HG03066 (cell line): ENCODE measurements around the gene NCS1.

Experiments
- ATAC-seq: cut with Tn5 transposase; IDR thresholded peaks from one replicate; pipeline ENCODE4 v1.9.1; 2021; ENCODE audit warnings: low read depth; ENCODE audit not compliant: unreplicated experiment

The NCS1 gene

GRCh38 chr9:130209422-130209821 is 37.2 kb downstream of the NCS1 start:
- no peak for ATAC-seq

- ATAC-seq = no peak
These were observed 39.5 kb downstream of the NCS1 start for GRCh38 chr9:130211548-130212226.

- no peak for ATAC-seq
These were observed 40.5 kb downstream of the NCS1 start for GRCh38 chr9:130212543-130213297.

GRCh38 chr9:130213911-130214761 is 41.9 kb downstream of the NCS1 start:
- ATAC-seq = no peak

GRCh38 chr9:130214776-130215340 is 42.7 kb downstream of the NCS1 start:
- ATAC-seq = no peak

GRCh38 chr9:130215341-130216119 is 43.3 kb downstream of the NCS1 start:
- ATAC-seq = no peak

GRCh38 chr9:130217838-130218237 is 45.6 kb downstream of the NCS1 start:
- no peak for ATAC-seq

GRCh38 chr9:130219661-130220096 is 47.5 kb downstream of the NCS1 start:
- ATAC-seq = no peak

GRCh38 chr9:130220352-130220751 is 48.1 kb downstream of the NCS1 start:
- ATAC-seq = no peak

- ATAC-seq = no peak
These were observed 50.6 kb downstream of the NCS1 start for GRCh38 chr9:130222833-130223232.

GRCh38 chr9:130225071-130225470 is 52.9 kb downstream of the NCS1 start:
- ATAC-seq = no peak

GRCh38 chr9:130225586-130225985 is 53.4 kb downstream of the NCS1 start:
- no peak for ATAC-seq

- no peak for ATAC-seq
These were observed 53.9 kb downstream of the NCS1 start for GRCh38 chr9:130226112-130226511.

GRCh38 chr9:130227833-130228232 is 55.6 kb downstream of the NCS1 start:
- ATAC-seq = no peak

GRCh38 chr9:130229759-130230158 is 57.6 kb downstream of the NCS1 start:
- no peak for ATAC-seq

- no peak for ATAC-seq
These were observed 58.4 kb downstream of the NCS1 start for GRCh38 chr9:130230631-130231030.

- no peak for ATAC-seq
These were observed 60.8 kb downstream of the NCS1 start for GRCh38 chr9:130232899-130233586.

GRCh38 chr9:130233587-130233945 is 61.4 kb downstream of the NCS1 start:
- no peak for ATAC-seq
